Fibroblast of pulmonary artery (primary cell): ENCODE data around the gene MAP2.

Experiments
- DNase-seq: peaks from one replicate; pipeline ENCODE4 v3.0.0-alpha.2; 2010; ENCODE audit warnings: low read depth
- H3K4me3 ChIP-seq: replicated peaks from 2 replicates; pipeline ENCODE4 v1.5.1; 2011; ENCODE audit warnings: low read depth, mild to moderate bottlenecking, control low read depth, low read length, moderate library complexity
- TF ChIP-seq, protein P1 (sequence below): IDR thresholded peaks from 2 replicates; pipeline ENCODE4 v1.5.1; 2011; ENCODE audit warnings: mild to moderate bottlenecking, control low read depth, low read length, inconsistent platforms; ENCODE audit errors: missing control alignments

The MAP2 gene

DNA sequence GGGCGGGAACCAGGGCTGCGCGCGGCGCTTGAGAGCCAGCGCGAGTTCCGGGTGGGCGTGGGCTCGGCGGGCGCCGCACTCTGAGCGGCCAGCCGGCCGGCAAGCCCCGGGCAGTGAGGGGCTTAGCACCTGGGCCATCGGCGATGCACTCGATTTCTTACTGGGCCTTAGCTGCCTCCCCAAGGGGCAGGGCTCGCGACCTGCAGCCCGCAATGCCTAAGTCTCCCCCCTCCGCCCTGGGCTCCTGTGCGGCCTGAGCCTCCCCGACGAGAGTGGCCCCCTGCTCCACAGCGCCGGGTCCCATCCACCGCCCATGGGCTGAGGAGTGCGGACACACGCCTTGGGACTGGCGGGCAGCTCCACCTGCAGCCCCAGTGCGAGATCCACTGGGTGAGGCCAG is 36.5 kb upstream of the MAP2 start:
- TF ChIP-seq, protein P1, sequence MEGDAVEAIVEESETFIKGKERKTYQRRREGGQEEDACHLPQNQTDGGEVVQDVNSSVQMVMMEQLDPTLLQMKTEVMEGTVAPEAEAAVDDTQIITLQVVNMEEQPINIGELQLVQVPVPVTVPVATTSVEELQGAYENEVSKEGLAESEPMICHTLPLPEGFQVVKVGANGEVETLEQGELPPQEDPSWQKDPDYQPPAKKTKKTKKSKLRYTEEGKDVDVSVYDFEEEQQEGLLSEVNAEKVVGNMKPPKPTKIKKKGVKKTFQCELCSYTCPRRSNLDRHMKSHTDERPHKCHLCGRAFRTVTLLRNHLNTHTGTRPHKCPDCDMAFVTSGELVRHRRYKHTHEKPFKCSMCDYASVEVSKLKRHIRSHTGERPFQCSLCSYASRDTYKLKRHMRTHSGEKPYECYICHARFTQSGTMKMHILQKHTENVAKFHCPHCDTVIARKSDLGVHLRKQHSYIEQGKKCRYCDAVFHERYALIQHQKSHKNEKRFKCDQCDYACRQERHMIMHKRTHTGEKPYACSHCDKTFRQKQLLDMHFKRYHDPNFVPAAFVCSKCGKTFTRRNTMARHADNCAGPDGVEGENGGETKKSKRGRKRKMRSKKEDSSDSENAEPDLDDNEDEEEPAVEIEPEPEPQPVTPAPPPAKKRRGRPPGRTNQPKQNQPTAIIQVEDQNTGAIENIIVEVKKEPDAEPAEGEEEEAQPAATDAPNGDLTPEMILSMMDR: no peak
- no peak overlapping the region for H3K4me3 ChIP-seq

DNA sequence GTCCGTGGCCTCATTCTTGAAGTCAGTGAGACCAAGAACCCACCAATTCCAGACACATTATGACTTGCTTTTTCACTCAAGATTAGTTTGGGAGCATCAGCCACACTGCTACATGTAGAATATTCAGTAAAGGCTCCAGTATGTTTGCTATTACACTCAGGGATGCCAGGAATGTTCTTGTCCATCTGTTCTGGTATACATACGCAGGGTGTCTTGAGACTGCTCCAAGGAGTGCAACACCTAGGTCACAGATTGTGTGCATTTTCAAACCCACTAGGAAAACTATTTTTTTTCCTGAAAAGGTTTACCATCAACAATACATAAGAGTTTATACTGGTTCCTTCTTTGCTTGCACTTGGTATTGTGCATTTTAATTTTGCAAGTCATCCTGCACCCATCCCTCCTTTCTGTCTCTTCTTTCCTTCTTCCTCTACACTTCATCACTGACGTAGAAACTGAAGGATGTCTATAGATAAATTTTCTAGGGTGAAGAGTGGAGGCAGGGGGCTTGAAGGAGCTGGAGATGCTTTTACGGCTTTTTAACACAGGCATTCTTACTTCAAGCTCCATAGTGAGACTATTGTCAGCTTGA is 35.3 kb upstream of the MAP2 start:
- TF ChIP-seq, protein P1: no peak
- H3K4me3 ChIP-seq: no peak overlapping the region

More for the DNA sequence above, 36.5 kb upstream of the MAP2 start:
- no peak for DNase-seq

DNA sequence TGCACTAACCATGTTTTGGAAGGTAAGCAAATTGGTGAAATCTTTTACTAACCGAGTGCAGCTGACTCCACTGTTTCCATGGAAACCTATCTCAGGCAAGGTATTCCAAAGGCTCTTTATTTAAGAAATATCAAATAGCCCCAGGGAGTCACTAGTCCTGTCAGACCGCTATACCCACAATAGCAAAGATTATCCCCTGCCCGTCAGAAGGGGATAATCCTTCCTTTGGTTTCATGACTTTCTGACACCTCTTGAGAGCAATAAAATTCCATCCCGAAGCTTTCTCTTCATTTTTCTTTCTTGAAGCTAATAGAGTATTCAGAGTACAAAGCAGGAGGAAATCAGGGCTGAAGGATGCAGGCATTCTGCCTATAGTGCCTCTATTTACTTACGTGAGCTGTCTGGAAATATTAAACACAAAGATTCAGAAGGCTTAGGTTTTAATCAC is 34.7 kb upstream of the MAP2 start:
- H3K4me3 ChIP-seq: no peak overlapping the region
- TF ChIP-seq, protein P1: no peak
- DNase-seq: no peak

More for the DNA sequence above, 35.3 kb upstream of the MAP2 start:
- no peak for DNase-seq

DNA sequence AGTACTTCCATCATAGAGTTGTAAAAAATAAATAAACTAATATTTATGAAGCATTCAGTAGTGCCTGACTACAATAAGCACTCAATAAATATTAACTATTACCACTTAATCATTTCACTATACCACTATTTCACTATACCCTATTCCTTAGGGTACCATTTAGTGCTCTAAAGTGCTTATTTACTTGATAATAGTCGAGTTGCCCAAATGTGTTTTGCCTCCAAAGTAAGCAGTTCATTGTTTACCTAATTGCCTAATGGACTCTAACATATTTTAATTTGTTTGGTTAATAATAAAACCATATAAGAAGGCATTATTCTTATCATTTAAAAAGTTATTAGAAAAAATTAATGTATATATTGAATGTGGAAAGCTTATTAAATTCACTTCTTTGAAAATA is 33.0 kb upstream of the MAP2 start:
- TF ChIP-seq, protein P1: no peak
- no peak overlapping the region for H3K4me3 ChIP-seq
- DNase-seq: no peak

DNA sequence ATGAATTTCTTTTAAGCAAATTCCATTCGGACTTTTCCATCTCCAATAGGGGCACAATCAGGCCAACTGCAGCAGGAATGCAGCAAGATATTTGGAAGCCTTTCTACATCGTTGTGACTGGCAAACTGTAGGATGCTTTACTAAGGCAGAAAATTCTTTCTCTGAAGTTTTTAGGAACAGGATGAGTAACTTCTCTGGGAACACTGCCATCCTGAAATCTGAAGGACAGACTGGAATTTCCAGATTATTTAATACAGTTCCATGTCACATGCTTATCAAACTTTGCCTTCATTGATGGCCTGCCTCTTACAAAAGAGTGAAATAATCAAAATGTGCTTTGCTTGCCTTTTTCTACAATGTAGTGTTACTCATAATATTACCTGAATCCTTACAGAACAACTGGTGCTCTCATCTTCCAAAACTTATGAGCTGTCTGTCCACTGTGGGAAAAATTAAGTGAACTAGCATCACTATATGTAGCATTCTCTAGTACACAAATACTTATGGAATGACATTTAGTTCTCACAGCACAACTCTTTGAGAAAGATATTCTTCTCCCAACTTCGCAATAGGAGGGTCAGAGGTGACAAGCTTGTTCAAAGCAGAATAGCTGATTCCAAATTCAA is 32.0 kb upstream of the MAP2 start:
- H3K4me3 ChIP-seq: no peak overlapping the region
- peak; percentile 73 for DNase-seq
- TF ChIP-seq, protein P1: no peak

DNA sequence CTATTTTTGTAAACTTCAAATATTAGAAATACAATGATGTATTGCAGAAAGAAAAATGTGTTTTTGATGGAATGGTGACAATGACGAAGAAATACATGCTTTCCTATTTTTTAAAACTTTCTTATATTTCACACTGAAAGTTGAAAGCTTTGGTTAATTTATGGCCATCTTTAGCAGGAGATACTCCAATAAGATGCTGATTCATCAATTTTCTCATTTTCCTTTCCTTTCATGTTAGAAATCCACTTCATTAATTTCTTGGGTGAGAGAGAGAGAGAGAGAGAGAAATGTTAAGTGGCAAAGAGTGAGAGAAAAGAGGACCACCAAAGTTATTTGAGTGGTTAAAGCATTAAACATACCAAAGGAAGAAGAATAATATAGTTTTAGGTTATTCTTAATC is 28.6 kb upstream of the MAP2 start:
- DNase-seq: no peak
- TF ChIP-seq, protein P1: no peak
- no peak overlapping the region for H3K4me3 ChIP-seq

DNA sequence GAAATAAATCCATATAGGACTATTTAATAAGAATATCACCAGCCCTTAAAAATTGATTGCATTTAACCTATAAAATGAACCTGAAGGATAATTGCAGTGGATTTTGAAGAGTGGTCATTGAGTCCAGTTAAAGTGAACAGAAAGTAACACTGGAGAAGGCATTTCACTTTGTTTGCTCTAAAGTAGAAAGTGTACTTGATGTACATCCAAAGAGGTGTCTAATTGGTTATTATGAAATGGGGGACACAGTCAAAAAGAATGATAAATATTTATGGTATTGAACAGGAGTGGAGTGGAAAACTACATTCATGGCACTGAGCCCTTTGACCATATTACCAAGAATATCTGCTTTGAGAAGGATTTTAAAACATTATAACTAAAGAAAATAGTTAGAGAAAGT is 28.2 kb upstream of the MAP2 start:
- DNase-seq: no peak
- no peak overlapping the region for H3K4me3 ChIP-seq
- TF ChIP-seq, protein P1: no peak
